Peyer's patch (tissue), 4 donors: ENCODE results near the gene RIBC1. TPM values are rescaled to one million over a fixed set of nuclear protein-coding genes. Genes with fewer than 3 reads are reported as not detected.

Experiments used
- DNase-seq, 3 donors: peaks; one replicate each; pipeline ENCODE4 v3.0.0-alpha.2; 2017 to 2019
- H3K27ac ChIP-seq, 4 donors: fragments of 200-600 bp; sonication (generic); one replicate each; pipeline ENCODE4 v1.5.1; 2016 to 2019
- H3K27me3 ChIP-seq, 2 donors: fragments of 200-600 bp; sonication (generic); one replicate each; pipeline ENCODE4 v1.5.1; 2019
- H3K36me3 ChIP-seq, 3 donors: fragments of 200-600 bp; sonication (generic); one replicate each; pipeline ENCODE4 v1.5.1; 2016 to 2019
- H3K4me1 ChIP-seq, 4 donors: fragments of 200-600 bp; sonication (generic); one replicate each; pipeline ENCODE4 v1.5.1; 2016 to 2019
- H3K4me3 ChIP-seq, 4 donors: fragments of 200-600 bp; sonication (generic); 1 replicate in 3 of 4; 2 replicates in 1 of 4; pipeline ENCODE4 v1.5.1; 2016 to 2019; ENCODE audit warnings: mild to moderate bottlenecking in 1 of 4
- H3K9me3 ChIP-seq, 4 donors: fragments of 200-600 bp; sonication (generic); one replicate each; pipeline ENCODE4 v1.5.1; 2016 to 2019; ENCODE audit warnings: mild to moderate bottlenecking in 1 of 4
- POLR2A ChIP-seq, 2 donors: fragments of 450-650 bp; IDR thresholded peaks; one replicate each; pipeline ENCODE4 v1.5.1; 2017; ENCODE audit warnings: antibody characterized with exemption in 2 of 2, mild to moderate bottlenecking in 2 of 2, moderate library complexity in 2 of 2
- total RNA-seq, 4 donors: library from RNA; depleted of rRNA; stranded (reverse); fragments of >200 nt; gene quantifications; one replicate each; pipeline ENCODE4 v1.1.0, GENCODE V29; 2016
- TF ChIP-seq, protein P1 (sequence below), 6 experiments: fragments of 450-650 bp in 4 of 6; fragments of 200-600 bp in 2 of 6; sonication (generic) in 1 of 6; IDR thresholded peaks; one replicate each; pipeline ENCODE4 v1.5.1; 2017 to 2019; ENCODE audit warnings: antibody characterized with exemption in 6 of 6, mild to moderate bottlenecking in 3 of 6, moderate library complexity in 1 of 6

The RIBC1 gene
- total RNA-seq, 4 donors from 2014 or later: 1.0 TPM; not detected in 3

DNA sequence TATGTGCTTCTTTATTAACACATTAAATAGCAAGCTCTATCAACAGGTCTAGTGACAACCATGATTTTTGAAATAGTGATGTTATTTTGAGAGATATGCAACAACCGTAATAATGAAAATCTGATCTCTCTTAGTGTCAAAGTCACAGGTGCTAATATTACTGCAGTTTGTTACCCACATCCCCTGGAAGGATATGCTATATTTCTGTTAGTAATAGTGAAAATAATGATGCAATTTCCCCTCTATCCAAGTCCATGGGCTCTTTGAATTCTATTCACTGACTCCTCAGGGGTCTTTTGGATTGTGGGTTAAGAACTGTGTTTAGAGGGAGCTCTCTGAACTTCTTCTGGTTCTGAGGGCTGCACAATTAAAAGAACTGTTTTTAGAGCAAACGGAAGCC lies 14.5 kb downstream of the RIBC1 start:
- Histone ChIP-seq H3K4me1 (peaks cover 0 to 6% (median 0%) of the 10 kb centered on the region in 4 donors), H3K27ac (no peak overlapping the region), H3K4me3 (no peak overlapping the region), H3K9me3 (no peaks in the 10 kb centered on the region), H3K27me3 (no peaks in the 10 kb centered on the region), H3K36me3 (no peaks in the 10 kb centered on the region)
- TF ChIP-seq, protein P1, sequence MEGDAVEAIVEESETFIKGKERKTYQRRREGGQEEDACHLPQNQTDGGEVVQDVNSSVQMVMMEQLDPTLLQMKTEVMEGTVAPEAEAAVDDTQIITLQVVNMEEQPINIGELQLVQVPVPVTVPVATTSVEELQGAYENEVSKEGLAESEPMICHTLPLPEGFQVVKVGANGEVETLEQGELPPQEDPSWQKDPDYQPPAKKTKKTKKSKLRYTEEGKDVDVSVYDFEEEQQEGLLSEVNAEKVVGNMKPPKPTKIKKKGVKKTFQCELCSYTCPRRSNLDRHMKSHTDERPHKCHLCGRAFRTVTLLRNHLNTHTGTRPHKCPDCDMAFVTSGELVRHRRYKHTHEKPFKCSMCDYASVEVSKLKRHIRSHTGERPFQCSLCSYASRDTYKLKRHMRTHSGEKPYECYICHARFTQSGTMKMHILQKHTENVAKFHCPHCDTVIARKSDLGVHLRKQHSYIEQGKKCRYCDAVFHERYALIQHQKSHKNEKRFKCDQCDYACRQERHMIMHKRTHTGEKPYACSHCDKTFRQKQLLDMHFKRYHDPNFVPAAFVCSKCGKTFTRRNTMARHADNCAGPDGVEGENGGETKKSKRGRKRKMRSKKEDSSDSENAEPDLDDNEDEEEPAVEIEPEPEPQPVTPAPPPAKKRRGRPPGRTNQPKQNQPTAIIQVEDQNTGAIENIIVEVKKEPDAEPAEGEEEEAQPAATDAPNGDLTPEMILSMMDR (IDR thresholded peaks at IDR 0.05): no peak
- TF ChIP-seq POLR2A (IDR thresholded peaks at IDR 0.05): no peak
- no peak for DNase-seq

DNA sequence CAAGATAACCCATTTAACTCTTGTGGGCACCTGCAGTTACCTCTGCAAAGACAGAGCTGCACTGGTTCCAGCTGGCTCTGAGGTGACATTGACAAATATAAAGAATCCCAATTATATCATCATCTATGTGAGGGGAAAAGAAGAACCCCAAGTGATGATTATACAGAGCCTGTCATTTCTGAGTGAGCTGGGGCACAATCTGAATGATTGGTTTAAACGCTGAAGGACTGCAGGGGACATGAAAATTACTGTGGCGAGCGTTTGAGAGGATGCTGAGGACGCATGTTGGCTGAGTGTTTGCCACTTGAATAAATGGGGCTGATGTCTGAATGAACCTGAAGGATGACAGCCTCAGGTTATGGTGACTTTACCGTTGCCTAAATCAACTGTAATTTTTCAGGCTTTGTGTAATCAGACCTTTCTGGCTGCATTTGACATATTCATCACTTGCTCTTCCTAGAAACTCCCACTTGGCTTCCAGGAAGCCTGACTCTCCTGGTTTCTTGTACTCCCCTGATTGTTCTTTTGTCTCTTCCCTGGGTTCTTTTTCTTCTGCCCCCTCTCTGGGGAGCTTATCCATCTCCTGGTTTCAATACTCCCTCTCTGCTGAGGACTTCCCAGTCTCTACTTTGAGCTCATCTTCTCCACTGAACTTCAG lies 15.6 kb downstream of the RIBC1 start:
- no peak for DNase-seq
- Histone ChIP-seq H3K36me3 (no peaks in the 10 kb centered on the region), H3K4me1 (peaks cover 0 to 5% (median 0%) of the 10 kb centered on the region in 4 donors), H3K27me3 (no peaks in the 10 kb centered on the region), H3K27ac (no peak overlapping the region), H3K9me3 (no peaks in the 10 kb centered on the region), H3K4me3 (no peak overlapping the region)
- TF ChIP-seq POLR2A (IDR thresholded peaks at IDR 0.05): no peak
- TF ChIP-seq, protein P1 (IDR thresholded peaks at IDR 0.05): no peak

DNA sequence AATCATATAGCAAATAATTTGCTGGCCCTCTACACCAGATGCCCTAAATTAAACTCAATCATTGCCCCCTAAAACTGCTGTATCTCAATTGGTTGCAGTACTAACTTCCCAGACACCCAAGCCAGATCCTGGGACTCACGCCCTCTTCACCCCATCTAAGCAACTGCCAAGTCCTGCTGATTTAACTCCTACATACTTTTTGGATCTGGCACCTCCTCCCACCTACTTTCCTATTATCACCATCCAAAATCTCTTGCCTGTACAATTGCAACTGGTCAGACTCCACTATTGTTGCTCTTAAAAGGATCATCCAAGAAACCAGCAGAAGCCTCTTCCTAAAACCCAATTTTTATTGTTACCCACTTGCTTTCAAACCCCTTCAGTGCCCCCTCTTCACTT lies 16.2 kb downstream of the RIBC1 start:
- no peak for DNase-seq
- H3K4me1 ChIP-seq: no peaks in the 10 kb centered on the region
- no peaks in the 10 kb centered on the region for H3K36me3 ChIP-seq
- H3K27ac ChIP-seq: no peak overlapping the region
- no peaks in the 10 kb centered on the region for H3K27me3 ChIP-seq
- no peak for TF ChIP-seq POLR2A (IDR thresholded peaks at IDR 0.05)
- TF ChIP-seq, protein P1 (IDR thresholded peaks at IDR 0.05): no peak
- no peaks in the 10 kb centered on the region for H3K9me3 ChIP-seq
- no peak overlapping the region for H3K4me3 ChIP-seq

DNA sequence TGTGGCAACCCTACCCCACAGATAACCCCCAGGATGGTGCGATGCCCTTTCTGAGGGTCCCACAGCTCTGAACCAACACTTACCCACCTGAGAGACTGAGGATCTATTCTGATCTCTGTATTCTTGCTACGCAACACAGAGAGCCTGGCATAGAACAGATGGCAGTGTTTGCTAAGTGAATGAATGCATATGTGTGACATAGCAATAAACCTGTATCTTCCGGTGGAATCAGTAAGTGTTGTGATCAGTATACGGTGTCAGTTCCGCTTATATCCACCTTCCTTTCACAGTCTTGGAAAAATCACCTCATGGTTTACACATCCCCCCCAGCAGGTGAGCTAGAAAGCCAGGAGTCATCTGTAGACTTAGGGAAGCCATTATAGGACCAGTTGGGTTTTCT lies 17.4 kb downstream of the RIBC1 start:
- no peak for TF ChIP-seq POLR2A (IDR thresholded peaks at IDR 0.05)
- TF ChIP-seq, protein P1 (IDR thresholded peaks at IDR 0.05): no peak
- H3K4me3 ChIP-seq: peak overlapping the region in 2 of 4 donors; percentile 47 to 55
- no peaks in the 10 kb centered on the region for H3K36me3 ChIP-seq
- no peaks in the 10 kb centered on the region for H3K4me1 ChIP-seq
- H3K27me3 ChIP-seq: no peaks in the 10 kb centered on the region
- no peaks in the 10 kb centered on the region for H3K9me3 ChIP-seq
- peak overlapping the region in 3 of 4 donors; percentile 66 to 86 (median 82) for H3K27ac ChIP-seq
- DNase-seq: no peak

DNA sequence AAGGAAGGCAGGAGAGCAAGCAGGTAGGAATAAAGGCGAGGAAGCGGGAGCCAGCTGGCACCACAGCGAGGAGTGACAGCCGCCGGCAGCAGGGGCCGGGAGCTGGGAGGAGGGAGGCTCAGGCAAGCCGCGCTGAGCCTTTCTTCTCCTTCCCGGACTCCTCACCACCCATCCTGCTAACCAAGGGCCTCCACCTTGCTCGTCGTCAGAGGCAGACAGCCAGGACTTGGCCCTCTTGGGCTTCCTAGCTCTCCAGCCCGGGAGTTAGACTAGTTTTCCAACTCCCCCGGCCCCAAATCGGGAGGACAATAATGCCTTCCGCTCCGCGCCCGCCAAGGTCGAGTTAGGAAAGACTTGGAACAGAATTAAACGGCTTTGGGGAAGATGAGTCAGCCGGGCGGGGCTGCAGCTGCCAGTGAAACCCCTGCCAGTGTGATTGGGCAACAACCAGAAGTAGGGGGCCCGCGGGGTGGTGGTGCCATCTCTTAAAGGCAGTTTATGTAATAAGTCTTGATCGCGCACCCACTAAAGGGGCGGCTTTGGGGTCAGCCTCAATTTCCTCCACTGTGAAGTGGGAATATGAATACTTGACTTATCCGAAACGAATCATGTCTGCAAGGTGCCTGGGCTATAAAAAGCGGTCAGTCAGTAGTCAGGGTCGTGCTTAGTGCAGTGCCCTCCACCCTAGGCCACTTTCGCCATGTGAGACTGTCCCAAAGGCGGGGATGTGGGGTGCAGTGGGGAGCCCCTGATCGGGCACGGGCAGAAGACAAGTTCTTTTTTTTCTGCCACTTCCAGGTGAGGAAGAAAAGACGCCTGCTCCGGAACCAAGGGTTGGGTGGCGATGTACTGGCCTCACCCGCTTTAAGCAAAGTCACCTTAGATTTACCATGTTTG lies 18.2 kb downstream of the RIBC1 start:
- H3K4me1 ChIP-seq: no peaks in the 10 kb centered on the region
- H3K9me3 ChIP-seq: no peaks in the 10 kb centered on the region
- no peaks in the 10 kb centered on the region for H3K27me3 ChIP-seq
- peak; percentile 27 to 84 (median 71) for DNase-seq
- TF ChIP-seq, protein P1 (IDR thresholded peaks at IDR 0.05): no peak
- TF ChIP-seq POLR2A (IDR thresholded peaks at IDR 0.05): peak in 1 of 2 donors; percentile 24
- H3K27ac ChIP-seq: peak overlapping the region in 3 of 4 donors; percentile 66 to 86 (median 82)
- peak overlapping the region; percentile 40 to 55 (median 44) for H3K4me3 ChIP-seq
- H3K36me3 ChIP-seq: no peaks in the 10 kb centered on the region
